Measurements from ENCODE around the gene NFATC2.

The NFATC2 gene

DNA sequence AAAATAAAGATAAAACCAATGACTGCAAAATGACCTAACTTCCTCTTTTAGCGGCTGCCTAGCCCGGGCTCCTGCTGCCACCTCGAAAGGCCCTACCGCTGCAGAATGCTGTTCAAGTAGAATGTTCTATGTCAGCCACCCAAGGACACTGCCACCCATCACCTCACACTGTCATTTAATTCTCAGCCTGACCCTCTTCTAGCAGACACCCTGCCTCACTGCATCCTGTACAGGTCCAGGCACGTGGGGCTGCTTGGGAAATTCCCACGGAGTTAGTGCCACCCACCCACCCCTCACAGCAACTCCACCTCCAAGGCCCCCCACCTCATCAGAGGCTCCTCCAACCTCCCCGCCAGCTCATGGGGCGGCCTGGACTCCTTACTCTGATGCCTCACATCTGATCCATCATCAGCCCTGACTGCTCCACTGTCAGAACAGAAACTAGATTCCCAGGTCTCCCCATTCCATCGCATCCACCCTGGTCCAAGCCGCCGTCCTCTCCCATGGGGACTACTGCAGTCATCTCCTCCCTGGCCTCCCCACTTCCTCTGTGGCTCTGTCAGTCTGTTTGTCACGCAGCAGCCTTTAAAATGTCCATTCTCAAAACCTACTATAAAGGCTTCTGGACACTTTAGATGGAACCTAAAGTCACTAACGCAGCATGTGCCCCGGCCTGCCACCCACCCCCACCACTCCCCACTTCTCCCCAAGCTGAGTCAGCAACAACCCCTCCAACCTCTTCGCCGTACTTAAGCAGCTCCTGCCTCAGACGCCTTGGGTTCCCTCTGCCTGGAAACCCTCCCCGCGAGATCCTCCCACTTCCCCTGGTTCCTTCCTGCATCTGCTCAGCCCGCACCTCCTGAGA is 17.0 kb downstream of the NFATC2 start:
- no peak for DNase-seq (ENCODE audit: low read depth, low spot score)
- H3K9ac ChIP-seq (ENCODE audit: insufficient read length, low read depth) = no peak overlapping the region

DNA sequence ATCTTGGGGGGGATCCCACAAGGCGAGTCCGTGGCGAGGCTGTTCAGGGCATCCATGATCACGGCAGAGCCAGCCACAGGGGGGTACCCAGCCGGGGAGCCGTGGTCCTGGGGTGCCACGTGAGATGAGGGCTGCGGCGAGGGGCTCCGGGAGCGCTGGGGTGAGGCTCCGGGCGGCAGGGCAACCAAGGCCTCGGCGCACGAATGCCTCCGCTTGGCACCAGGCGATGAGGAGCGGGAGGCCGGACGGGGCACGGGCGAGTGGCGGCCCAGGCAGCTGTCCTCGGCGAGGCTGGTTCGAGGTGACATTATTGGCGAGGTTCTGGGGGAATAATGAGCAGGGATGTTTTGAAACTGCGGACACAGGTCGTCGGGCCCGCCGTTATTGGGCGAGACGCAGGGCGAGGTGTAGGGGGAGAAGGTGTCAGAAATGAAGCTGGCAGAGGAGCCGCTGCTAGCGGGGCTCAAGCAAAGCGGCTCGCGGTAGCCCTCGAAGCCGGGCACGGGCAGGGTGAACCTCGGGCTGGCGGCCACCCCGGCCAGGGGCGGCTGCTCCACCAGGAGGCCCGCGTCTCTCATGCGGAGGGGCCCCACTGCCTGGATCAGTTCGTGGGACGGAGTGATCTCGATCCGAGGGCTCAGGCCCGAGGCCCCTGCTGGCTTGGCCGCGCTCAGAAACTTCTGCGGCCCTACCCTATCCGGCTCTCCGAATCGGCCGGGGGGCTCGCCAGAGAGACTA is 19.1 kb downstream of the NFATC2 start:
- Histone ChIP-seq H3K36me3 (ENCODE audit: insufficient read depth, insufficient read length, low read length) (no peaks in the 10 kb centered on the region), H3K9ac (ENCODE audit: insufficient read length, low read depth) (no peak overlapping the region), H3K4me3 (ENCODE audit: insufficient read length, low read depth) (no peak overlapping the region), H3K27me3 (ENCODE audit: insufficient read depth, insufficient read length) (no peaks in the 10 kb centered on the region), H3K9me3 (ENCODE audit: insufficient read depth, low read length) (no peaks in the 10 kb centered on the region), H3K4me1 (ENCODE audit: insufficient read depth, insufficient read length) (peaks cover 5% of the 10 kb centered on the region)
- no peak for DNase-seq (ENCODE audit: low read depth, low spot score)
- TF ChIP-seq SUZ12 (IDR thresholded peaks at IDR 0.05; ENCODE audit: extremely low read depth, insufficient read depth, insufficient read length) (no peak), YY1 (IDR thresholded peaks at IDR 0.05; ENCODE audit: insufficient read depth, insufficient read length) (no peak), ZNF274 (IDR thresholded peaks at IDR 0.05; ENCODE audit: low read depth, low read length) (no peak)

More for the DNA sequence above, 17.0 kb downstream of the NFATC2 start:
- no peaks in the 10 kb centered on the region for H3K27me3 ChIP-seq (ENCODE audit: insufficient read depth, insufficient read length)
- no peak overlapping the region for H3K4me3 ChIP-seq (ENCODE audit: insufficient read length, low read depth)
- H3K4me1 ChIP-seq (ENCODE audit: insufficient read depth, insufficient read length) = peaks cover 5% of the 10 kb centered on the region
- H3K36me3 ChIP-seq (ENCODE audit: insufficient read depth, insufficient read length, low read length) = no peaks in the 10 kb centered on the region
- TF ChIP-seq YY1 (IDR thresholded peaks at IDR 0.05; ENCODE audit: insufficient read depth, insufficient read length) = no peak
- no peak for TF ChIP-seq SUZ12 (IDR thresholded peaks at IDR 0.05; ENCODE audit: extremely low read depth, insufficient read depth, insufficient read length)
- TF ChIP-seq ZNF274 (IDR thresholded peaks at IDR 0.05; ENCODE audit: low read depth, low read length) = no peak
- no peaks in the 10 kb centered on the region for H3K9me3 ChIP-seq (ENCODE audit: insufficient read depth, low read length)

DNA sequence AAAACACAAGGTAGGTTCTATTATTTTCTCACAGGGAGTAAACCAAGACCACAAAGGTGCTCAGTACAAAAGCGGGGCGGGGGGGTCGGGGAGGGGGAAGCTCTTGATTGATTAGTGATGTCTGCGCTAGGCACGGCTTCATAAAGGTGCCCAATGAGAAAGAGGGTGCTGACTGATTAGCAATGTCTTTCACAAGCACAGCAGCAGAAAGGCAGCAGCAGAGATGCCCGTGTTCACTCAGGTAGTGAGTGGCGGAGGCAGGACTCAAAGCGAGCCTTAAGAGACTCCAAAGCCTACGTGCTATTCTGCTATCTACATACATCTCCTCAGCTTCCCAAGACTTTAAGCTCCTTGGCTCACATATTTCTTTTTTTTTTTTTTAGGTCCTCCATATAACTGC is 20.3 kb downstream of the NFATC2 start:
- Histone ChIP-seq H3K36me3 (ENCODE audit: insufficient read depth, insufficient read length, low read length) (no peaks in the 10 kb centered on the region), H3K4me1 (ENCODE audit: insufficient read depth, insufficient read length) (peaks cover 5% of the 10 kb centered on the region), H3K9ac (ENCODE audit: insufficient read length, low read depth) (no peak overlapping the region), H3K4me3 (ENCODE audit: insufficient read length, low read depth) (no peak overlapping the region), H3K27me3 (ENCODE audit: insufficient read depth, insufficient read length) (no peaks in the 10 kb centered on the region), H3K9me3 (ENCODE audit: insufficient read depth, low read length) (no peaks in the 10 kb centered on the region)
- no peak for DNase-seq (ENCODE audit: low read depth, low spot score)
- TF ChIP-seq SUZ12 (IDR thresholded peaks at IDR 0.05; ENCODE audit: extremely low read depth, insufficient read depth, insufficient read length) = no peak
- no peak for TF ChIP-seq YY1 (IDR thresholded peaks at IDR 0.05; ENCODE audit: insufficient read depth, insufficient read length)
- TF ChIP-seq ZNF274 (IDR thresholded peaks at IDR 0.05; ENCODE audit: low read depth, low read length) = no peak

DNA sequence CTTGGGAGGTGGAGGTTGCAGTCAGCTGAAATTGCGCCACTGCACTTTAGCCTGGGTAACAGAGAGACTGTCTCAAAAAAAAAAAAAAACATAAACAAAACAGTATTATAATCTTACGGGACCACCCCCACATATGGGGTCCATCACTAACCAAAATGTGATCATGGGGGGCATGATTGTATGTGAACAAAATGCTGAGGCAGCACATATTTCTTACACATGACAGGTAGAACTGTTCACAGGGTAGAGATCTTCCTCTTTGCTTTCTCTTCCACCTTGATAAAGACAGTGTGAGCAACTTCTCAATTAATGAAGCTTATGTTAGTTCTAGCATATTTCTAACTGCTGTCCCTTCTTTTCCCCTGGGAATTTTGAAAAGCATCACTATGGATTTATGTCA is 24.7 kb downstream of the NFATC2 start:
- TF ChIP-seq SUZ12 (IDR thresholded peaks at IDR 0.05; ENCODE audit: extremely low read depth, insufficient read depth, insufficient read length) = no peak
- no peak for TF ChIP-seq YY1 (IDR thresholded peaks at IDR 0.05; ENCODE audit: insufficient read depth, insufficient read length)
- TF ChIP-seq ZNF274 (IDR thresholded peaks at IDR 0.05; ENCODE audit: low read depth, low read length) = no peak

DNA sequence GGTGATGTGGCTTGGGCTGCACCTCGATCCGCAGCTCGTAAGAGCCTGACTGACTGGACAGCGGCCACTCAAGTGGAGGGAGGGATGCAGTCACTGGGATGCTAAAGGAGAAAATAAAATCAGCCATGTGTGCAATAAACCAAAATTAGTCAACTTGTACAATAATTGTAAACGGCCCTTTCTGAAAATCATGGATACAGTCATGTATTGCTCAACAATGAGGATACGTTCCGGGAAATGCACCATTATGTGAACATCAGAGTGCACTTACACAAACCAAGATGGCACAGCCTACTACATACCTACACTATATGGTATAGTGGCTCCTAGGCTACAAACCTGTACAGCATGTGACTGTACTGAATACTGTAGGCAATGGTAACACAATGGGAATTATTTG is 25.7 kb downstream of the NFATC2 start:
- Histone ChIP-seq H3K9me3 (ENCODE audit: insufficient read depth, low read length) (no peaks in the 10 kb centered on the region), H3K4me1 (ENCODE audit: insufficient read depth, insufficient read length) (no peaks in the 10 kb centered on the region), H3K4me3 (ENCODE audit: insufficient read length, low read depth) (no peak overlapping the region), H3K9ac (ENCODE audit: insufficient read length, low read depth) (no peak overlapping the region), H3K27me3 (ENCODE audit: insufficient read depth, insufficient read length) (no peaks in the 10 kb centered on the region), H3K36me3 (ENCODE audit: insufficient read depth, insufficient read length, low read length) (peaks cover 4% of the 10 kb centered on the region)
- DNase-seq (ENCODE audit: low read depth, low spot score) = no peak
- TF ChIP-seq YY1 (IDR thresholded peaks at IDR 0.05; ENCODE audit: insufficient read depth, insufficient read length) (no peak), ZNF274 (IDR thresholded peaks at IDR 0.05; ENCODE audit: low read depth, low read length) (no peak), SUZ12 (IDR thresholded peaks at IDR 0.05; ENCODE audit: extremely low read depth, insufficient read depth, insufficient read length) (no peak)

More for the DNA sequence above, 24.7 kb downstream of the NFATC2 start:
- Histone ChIP-seq H3K9me3 (ENCODE audit: insufficient read depth, low read length) (no peaks in the 10 kb centered on the region), H3K4me1 (ENCODE audit: insufficient read depth, insufficient read length) (no peaks in the 10 kb centered on the region), H3K9ac (ENCODE audit: insufficient read length, low read depth) (no peak overlapping the region), H3K4me3 (ENCODE audit: insufficient read length, low read depth) (no peak overlapping the region), H3K27me3 (ENCODE audit: insufficient read depth, insufficient read length) (no peaks in the 10 kb centered on the region), H3K36me3 (ENCODE audit: insufficient read depth, insufficient read length, low read length) (peaks cover 4% of the 10 kb centered on the region)
- no peak for DNase-seq (ENCODE audit: low read depth, low spot score)

DNA sequence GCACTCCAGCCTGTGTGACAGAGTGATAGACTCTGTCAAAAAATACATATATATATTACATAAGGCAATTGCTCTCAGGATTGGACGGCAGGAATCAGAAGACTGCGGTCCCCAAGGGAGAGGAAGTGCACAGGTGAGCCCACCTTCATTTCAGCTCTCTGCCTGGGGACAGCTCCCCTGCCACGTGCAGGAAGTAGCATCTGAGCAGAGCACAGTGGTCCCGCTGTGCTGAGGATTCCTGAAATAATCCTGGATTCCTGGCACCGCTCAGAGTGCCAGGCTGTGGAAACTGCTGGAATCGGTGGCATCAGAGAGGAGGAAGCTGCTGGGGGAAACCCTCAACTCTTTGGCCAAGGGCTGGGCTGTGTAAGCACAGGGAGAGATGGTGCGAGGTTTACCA is 27.7 kb downstream of the NFATC2 start:
- H3K9ac ChIP-seq (ENCODE audit: insufficient read length, low read depth) = no peak overlapping the region
- no peaks in the 10 kb centered on the region for H3K27me3 ChIP-seq (ENCODE audit: insufficient read depth, insufficient read length)
- DNase-seq (ENCODE audit: low read depth, low spot score) = no peak
- no peak overlapping the region for H3K4me3 ChIP-seq (ENCODE audit: insufficient read length, low read depth)
- TF ChIP-seq SUZ12 (IDR thresholded peaks at IDR 0.05; ENCODE audit: extremely low read depth, insufficient read depth, insufficient read length) (no peak), ZNF274 (IDR thresholded peaks at IDR 0.05; ENCODE audit: low read depth, low read length) (no peak), YY1 (IDR thresholded peaks at IDR 0.05; ENCODE audit: insufficient read depth, insufficient read length) (no peak)
- no peaks in the 10 kb centered on the region for H3K4me1 ChIP-seq (ENCODE audit: insufficient read depth, insufficient read length)
- H3K36me3 ChIP-seq (ENCODE audit: insufficient read depth, insufficient read length, low read length) = peaks cover 4% of the 10 kb centered on the region
- no peaks in the 10 kb centered on the region for H3K9me3 ChIP-seq (ENCODE audit: insufficient read depth, low read length)

DNA sequence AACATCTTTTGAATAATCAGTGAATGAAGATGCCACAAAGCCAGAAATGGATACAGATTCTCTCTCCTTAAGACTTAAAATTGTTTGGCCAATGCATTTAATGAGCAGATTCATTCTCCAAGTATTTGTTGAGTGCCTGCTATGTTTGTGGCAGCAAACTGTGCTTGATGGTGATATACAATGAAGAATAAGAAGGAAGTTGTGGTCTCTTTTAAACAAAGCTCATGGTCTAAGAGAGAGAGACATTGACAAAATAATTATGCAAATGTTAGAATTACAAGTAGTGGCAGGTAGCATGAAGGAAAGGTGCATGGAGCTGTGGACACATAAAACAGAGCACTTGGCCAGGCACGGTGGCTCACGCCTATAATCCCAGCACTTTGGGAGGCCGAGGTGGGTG is 28.3 kb downstream of the NFATC2 start:
- H3K36me3 ChIP-seq (ENCODE audit: insufficient read depth, insufficient read length, low read length) = peaks cover 4% of the 10 kb centered on the region
- H3K4me1 ChIP-seq (ENCODE audit: insufficient read depth, insufficient read length) = no peaks in the 10 kb centered on the region
- H3K4me3 ChIP-seq (ENCODE audit: insufficient read length, low read depth) = no peak overlapping the region
- H3K9ac ChIP-seq (ENCODE audit: insufficient read length, low read depth) = no peak overlapping the region
- TF ChIP-seq ZNF274 (IDR thresholded peaks at IDR 0.05; ENCODE audit: low read depth, low read length) (no peak), SUZ12 (IDR thresholded peaks at IDR 0.05; ENCODE audit: extremely low read depth, insufficient read depth, insufficient read length) (no peak), YY1 (IDR thresholded peaks at IDR 0.05; ENCODE audit: insufficient read depth, insufficient read length) (no peak)
- DNase-seq (ENCODE audit: low read depth, low spot score) = no peak
- no peaks in the 10 kb centered on the region for H3K27me3 ChIP-seq (ENCODE audit: insufficient read depth, insufficient read length)
- H3K9me3 ChIP-seq (ENCODE audit: insufficient read depth, low read length) = no peaks in the 10 kb centered on the region

Measured in NT2/D1 (cell line).